AG09319 (cell line): Measurements from ENCODE around the gene TXNRD1.

ENCODE experiments used
- DNase-seq: peaks from one replicate; pipeline ENCODE4 v3.0.0-alpha.2; 2010; ENCODE audit warnings: low read depth; ENCODE audit errors: extremely low read depth
- TF ChIP-seq, protein P1 (sequence below): IDR thresholded peaks from 2 replicates; pipeline ENCODE4 v1.5.1; 2011; ENCODE audit warnings: low read depth, mild to moderate bottlenecking, inconsistent platforms, low read length, moderate library complexity

TXNRD1 gene

DNA sequence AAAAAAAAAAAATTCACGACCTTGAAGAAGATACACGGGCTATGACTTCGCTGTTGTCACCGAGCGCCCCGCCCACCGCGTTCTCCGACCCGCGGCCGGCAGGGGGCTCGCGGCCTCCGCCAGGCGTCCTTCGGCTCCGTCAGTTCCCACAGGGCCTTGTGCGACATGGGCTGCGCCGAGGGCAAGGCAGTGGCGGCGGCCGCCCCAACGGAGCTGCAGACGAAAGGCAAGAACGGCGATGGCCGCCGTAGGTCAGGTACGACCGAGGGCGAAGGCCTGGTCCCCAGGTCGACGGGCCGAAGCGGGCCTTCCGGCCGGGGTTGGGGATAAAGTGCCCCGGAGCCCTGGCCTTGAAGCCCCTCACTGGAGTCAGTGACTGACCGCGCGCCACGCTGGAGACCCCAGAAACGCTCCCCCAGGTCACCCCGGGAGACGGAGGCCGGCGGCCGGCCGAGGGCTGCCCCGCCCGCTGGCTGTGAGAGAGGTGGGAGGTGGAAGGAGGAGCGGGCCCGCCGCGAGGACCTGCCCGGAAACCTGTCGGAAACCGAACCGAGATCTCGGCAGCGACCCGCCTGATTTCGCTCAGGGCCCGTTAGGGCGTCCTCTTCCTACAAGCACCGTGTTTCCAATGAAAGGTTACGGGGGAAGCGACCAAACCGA is at the start of gene TXNRD1:
Gene TXNRD1 (plus strand): TSS at position 142 of the 660 bp plus-strand sequence. CDS start 24 bp downstream, at position 166.
- peak; percentile 27 for DNase-seq
- TF ChIP-seq, protein P1, sequence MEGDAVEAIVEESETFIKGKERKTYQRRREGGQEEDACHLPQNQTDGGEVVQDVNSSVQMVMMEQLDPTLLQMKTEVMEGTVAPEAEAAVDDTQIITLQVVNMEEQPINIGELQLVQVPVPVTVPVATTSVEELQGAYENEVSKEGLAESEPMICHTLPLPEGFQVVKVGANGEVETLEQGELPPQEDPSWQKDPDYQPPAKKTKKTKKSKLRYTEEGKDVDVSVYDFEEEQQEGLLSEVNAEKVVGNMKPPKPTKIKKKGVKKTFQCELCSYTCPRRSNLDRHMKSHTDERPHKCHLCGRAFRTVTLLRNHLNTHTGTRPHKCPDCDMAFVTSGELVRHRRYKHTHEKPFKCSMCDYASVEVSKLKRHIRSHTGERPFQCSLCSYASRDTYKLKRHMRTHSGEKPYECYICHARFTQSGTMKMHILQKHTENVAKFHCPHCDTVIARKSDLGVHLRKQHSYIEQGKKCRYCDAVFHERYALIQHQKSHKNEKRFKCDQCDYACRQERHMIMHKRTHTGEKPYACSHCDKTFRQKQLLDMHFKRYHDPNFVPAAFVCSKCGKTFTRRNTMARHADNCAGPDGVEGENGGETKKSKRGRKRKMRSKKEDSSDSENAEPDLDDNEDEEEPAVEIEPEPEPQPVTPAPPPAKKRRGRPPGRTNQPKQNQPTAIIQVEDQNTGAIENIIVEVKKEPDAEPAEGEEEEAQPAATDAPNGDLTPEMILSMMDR = peak; percentile 63

DNA sequence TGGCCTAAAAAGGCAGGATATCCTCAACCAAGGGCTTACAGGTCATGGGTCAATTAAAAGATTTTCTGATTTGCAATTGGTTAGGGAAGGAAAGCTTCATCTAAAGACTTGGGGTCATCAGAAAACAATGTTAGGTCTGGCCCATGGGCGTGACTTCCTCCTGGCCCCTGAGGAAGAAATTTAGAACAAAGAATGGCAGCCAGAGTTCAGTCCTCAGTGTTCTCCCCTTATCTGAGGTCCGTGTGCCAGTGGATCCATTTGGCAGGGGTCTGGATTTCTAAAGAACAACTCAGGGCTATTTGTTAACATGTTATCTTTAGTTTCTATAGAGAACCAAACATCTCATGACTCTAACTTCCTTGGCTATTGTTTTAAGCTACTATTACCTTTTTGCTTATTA is 49.8 kb upstream of the TXNRD1 start:
- TF ChIP-seq, protein P1 = no peak
- DNase-seq = no peak

DNA sequence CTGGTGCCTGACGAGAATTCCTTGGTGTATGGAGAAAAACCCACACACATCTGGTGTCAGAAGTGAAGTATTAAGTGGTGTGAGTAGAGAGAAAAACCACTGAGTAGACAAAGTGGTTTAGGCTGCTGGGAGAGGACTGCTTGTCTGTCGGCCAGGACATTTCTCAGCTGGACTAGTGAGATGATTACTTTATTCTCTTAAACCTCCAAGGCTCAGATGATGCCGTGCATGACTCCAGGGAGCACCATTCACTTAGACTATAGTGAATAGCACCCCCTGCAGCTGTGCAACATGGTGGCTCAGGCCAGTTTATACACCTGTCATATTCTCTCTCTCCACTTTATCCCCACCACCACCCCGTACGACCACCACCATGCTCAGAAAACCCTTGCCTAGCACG is 49.1 kb upstream of the TXNRD1 start:
- TF ChIP-seq, protein P1 = no peak
- DNase-seq = no peak

DNA sequence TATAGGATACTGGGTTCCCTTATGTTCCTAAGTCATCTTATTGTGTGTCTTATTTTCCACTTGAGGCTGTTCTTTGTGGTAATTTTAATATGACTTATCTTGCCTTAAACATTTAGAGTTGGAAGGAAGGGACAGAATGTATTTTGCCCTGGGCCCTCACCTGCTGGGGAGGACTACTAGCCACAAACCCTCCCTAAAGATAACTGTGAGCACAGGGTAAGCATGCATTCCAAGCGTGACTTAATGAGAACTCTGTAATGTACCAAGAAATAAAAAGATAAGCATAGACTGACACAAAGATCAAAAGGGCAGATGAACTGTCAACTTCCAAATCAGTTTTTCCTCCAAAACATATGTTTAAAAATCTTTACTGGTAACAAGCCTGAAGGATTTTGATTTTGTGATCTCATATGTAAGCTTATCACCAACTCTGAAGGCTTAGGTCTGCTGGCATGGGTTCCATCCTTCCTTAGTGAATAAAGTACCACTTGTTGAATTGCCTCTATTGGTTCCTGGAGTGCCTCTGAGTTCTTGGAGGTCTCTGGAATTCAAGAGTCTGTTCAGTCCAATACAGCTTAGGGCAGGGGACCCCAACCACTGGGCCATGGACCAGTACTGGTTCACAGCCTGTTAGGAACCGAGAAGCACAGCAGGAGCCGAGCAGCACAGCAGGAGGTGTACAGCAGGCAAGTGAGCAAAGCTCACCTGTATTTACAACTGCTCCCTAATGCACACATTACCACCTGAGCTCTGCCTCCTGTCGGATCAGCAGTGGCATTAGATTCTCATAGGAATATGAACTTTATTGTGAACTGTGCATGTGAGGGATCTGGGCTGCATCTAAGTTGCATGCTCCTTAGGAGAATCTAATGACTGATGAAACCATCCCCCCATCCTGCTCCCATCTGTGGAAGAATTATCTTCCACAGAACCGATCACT is 47.8 kb upstream of the TXNRD1 start:
- TF ChIP-seq, protein P1 = no peak
- DNase-seq = no peak

DNA sequence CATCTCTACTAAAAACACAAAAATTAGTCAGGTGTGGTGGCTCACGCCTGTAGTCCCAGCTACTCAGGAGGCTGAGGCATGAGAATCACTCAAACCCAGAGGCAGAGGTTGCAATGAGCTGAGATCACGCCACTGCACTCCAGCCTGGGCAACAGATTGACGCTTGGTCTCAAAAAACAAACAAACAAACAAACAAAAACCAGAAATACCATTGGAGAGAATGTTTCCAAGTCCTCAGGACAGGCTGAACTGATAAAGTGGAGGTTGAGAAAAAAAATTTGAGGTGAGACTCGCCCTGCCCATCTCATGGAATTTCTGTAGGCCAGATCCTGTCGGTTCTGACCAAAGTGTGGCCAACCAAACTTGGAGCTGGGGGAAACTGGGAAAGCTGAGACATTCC is 47.0 kb upstream of the TXNRD1 start:
- no peak for DNase-seq
- TF ChIP-seq, protein P1 = no peak

DNA sequence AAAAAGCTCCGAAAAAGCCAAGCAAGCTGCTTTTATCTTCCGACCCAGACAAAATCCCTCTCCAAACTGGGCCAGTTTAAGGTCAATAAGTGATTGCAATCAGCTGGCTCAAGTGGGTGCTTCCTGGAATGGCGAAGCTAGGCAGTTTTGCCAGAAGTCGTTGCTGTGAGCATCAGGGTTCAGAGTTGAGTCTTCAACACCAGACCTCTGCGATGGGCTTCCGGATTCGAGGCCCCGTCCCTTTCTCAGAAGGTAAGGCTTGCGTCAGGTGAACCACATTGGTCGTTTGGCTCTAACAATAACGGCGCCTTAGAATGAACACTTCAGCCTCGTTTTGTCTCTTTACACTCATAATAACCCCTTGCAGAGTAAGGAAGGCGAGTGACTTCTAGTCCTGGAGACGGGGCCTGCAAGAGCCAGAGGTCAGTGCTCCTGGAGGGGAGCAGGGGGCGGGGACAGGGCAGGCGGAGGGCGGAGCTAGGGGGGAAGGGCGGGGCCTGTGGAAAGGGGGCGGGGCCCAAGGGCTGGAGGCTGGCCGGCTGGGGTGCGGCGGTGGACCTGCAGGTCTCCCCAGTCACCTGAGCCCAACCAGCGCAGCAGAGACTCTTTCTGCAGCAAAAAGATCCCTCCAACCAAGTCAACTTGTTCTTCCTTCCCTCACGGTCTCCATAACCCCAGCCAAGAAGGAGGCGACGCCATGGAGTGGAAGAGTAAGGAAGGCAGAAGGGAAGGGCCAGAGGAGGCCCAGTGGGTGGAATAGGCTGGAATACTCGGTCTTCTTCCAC is 43.6 kb upstream of the TXNRD1 start:
- TF ChIP-seq, protein P1 = no peak
- DNase-seq = no peak
